H9 (cell line): ENCODE results near the gene ATXN7. TPM values are rescaled to one million over a fixed set of nuclear protein-coding genes. Genes with fewer than 3 reads are reported as not detected.

Experiments
- DNase-seq: peaks from one replicate; pipeline ENCODE4 v3.0.0-alpha.2; 2017
- H2AFZ ChIP-seq: one replicate; pipeline ENCODE4 v1.6.1; 2013; ENCODE audit warnings: mild to moderate bottlenecking, low read length, control low read depth, moderate library complexity
- H2AK5ac ChIP-seq: 2 replicates; pipeline ENCODE4 v1.6.1; 2013; ENCODE audit warnings: low read length, control low read depth, mixed read lengths; ENCODE audit not compliant: insufficient read length
- H2BK120ac ChIP-seq: one replicate; pipeline ENCODE4 v1.6.1; 2013; ENCODE audit warnings: low read depth, mild to moderate bottlenecking, low read length, control low read depth, inconsistent platforms; ENCODE audit not compliant: poor library complexity, severe bottlenecking
- H2BK12ac ChIP-seq: 2 replicates; pipeline ENCODE4 v1.6.1; 2013; ENCODE audit warnings: low read length, control low read depth, mixed read lengths, low read depth; ENCODE audit not compliant: insufficient read length
- H2BK15ac ChIP-seq: 2 replicates; pipeline ENCODE4 v1.6.1; 2013; ENCODE audit warnings: low read depth, low read length, control low read depth
- H2BK20ac ChIP-seq: one replicate; pipeline ENCODE4 v1.6.1; 2013; ENCODE audit warnings: low read depth, mild to moderate bottlenecking, low read length, control low read depth, inconsistent platforms; ENCODE audit not compliant: poor library complexity, severe bottlenecking
- H2BK5ac ChIP-seq: 2 replicates; pipeline ENCODE4 v1.6.1; 2013; ENCODE audit warnings: low read length, control low read depth, mixed read lengths; ENCODE audit not compliant: insufficient read length
- H3K14ac ChIP-seq: 2 replicates; pipeline ENCODE4 v1.6.1; 2013; ENCODE audit warnings: low read length, control low read depth; ENCODE audit not compliant: insufficient read depth
- H3K18ac ChIP-seq: 2 replicates; pipeline ENCODE4 v1.6.1; 2013; ENCODE audit warnings: low read depth, mild to moderate bottlenecking, mixed read lengths, low read length, control low read depth; ENCODE audit not compliant: insufficient read length
- H3K23ac ChIP-seq: 2 replicates; pipeline ENCODE4 v1.6.1; 2013; ENCODE audit warnings: low read length, control low read depth, mixed read lengths, low read depth; ENCODE audit not compliant: insufficient read length
- H3K23me2 ChIP-seq: 2 replicates; pipeline ENCODE4 v1.6.1; 2013; ENCODE audit warnings: low read depth, mild to moderate bottlenecking, mixed read lengths, low read length, control low read depth; ENCODE audit not compliant: insufficient read length, poor library complexity, severe bottlenecking
- H3K27ac ChIP-seq: 2 replicates; pipeline ENCODE4 v1.5.1; 2013; ENCODE audit warnings: low read length, control low read depth, mixed read lengths, low read depth; ENCODE audit not compliant: insufficient read length
- H3K27me3 ChIP-seq: 2 replicates; pipeline ENCODE4 v1.6.1; 2013; ENCODE audit warnings: low read length, control low read depth, inconsistent platforms; ENCODE audit not compliant: insufficient read depth
- H3K4ac ChIP-seq: 2 replicates; pipeline ENCODE4 v1.6.1; 2013; ENCODE audit warnings: low read depth, mild to moderate bottlenecking, control low read depth, inconsistent platforms, low read length, moderate library complexity
- H3K4me1 ChIP-seq: 2 replicates; pipeline ENCODE4 v1.6.1; 2013; ENCODE audit warnings: low read length, control low read depth, inconsistent platforms; ENCODE audit not compliant: insufficient read depth
- H3K4me2 ChIP-seq: 2 replicates; pipeline ENCODE4 v1.6.1; 2013; ENCODE audit warnings: low read length, control low read depth, mixed read lengths; ENCODE audit not compliant: insufficient read length, insufficient read depth
- H3K56ac ChIP-seq: 2 replicates; pipeline ENCODE4 v1.6.1; 2013; ENCODE audit warnings: low read depth, mild to moderate bottlenecking, mixed read lengths, low read length, control low read depth; ENCODE audit not compliant: insufficient read length
- H3K79me1 ChIP-seq: 2 replicates; pipeline ENCODE4 v1.6.1; 2013; ENCODE audit warnings: low read depth, mild to moderate bottlenecking, moderate library complexity, low read length, control low read depth, inconsistent platforms; ENCODE audit not compliant: insufficient read depth, poor library complexity, severe bottlenecking
- H3K79me2 ChIP-seq: 2 replicates; pipeline ENCODE4 v1.6.1; 2013; ENCODE audit warnings: low read length, control low read depth, inconsistent platforms; ENCODE audit not compliant: insufficient read depth
- H3K9ac ChIP-seq: 2 replicates; pipeline ENCODE4 v1.6.1; 2013; ENCODE audit warnings: low read length, control low read depth, mixed read lengths; ENCODE audit not compliant: insufficient read length; ENCODE audit errors: extremely low read depth
- H3K9me3 ChIP-seq: one replicate; pipeline ENCODE4 v1.6.1; 2013; ENCODE audit warnings: low read depth, low read length, inconsistent platforms; ENCODE audit not compliant: control insufficient read depth
- H3T11ph ChIP-seq: one replicate; pipeline ENCODE4 v1.6.1; 2013; ENCODE audit warnings: mild to moderate bottlenecking, low read length, control low read depth, inconsistent platforms
- H4K20me1 ChIP-seq: one replicate; pipeline ENCODE4 v1.6.1; 2013; ENCODE audit not compliant: control insufficient read depth, insufficient read length, insufficient read depth
- H4K5ac ChIP-seq: 2 replicates; pipeline ENCODE4 v1.6.1; 2013; ENCODE audit warnings: low read depth, mild to moderate bottlenecking, mixed read lengths, low read length, control low read depth; ENCODE audit not compliant: insufficient read length
- H4K8ac ChIP-seq: replicated peaks from 2 replicates; pipeline ENCODE4 v1.6.1; 2013; ENCODE audit warnings: low read length, control low read depth, mixed read lengths, low read depth; ENCODE audit not compliant: insufficient read length
- H4K91ac ChIP-seq: 2 replicates; pipeline ENCODE4 v1.6.1; 2013; ENCODE audit warnings: low read depth, mild to moderate bottlenecking, moderate library complexity, mixed read lengths, low read length, control low read depth; ENCODE audit not compliant: insufficient read length
- H3K27ac Mint-ChIP-seq, 3 experiments: 2 replicates in 2 of 3; 3 replicates in 1 of 3; pipeline ENCODE4 v1.8.0; 2020 to 2021; ENCODE audit warnings: mixed read lengths in 3 of 3, mild to moderate bottlenecking in 1 of 3, moderate library complexity in 1 of 3
- H3K27me3 Mint-ChIP-seq: 2 replicates; pipeline ENCODE4 v1.8.0; 2021; ENCODE audit warnings: low read depth, mild to moderate bottlenecking, moderate library complexity, mixed read lengths
- H3K36me3 Mint-ChIP-seq, 3 experiments: 2 replicates in 2 of 3; 3 replicates in 1 of 3; pipeline ENCODE4 v1.8.0; 2020 to 2021; ENCODE audit warnings: low read depth in 3 of 3, mixed read lengths in 3 of 3; ENCODE audit not compliant: insufficient read depth in 1 of 3
- H3K4me1 Mint-ChIP-seq, 2 experiments: 2 replicates each; pipeline ENCODE4 v1.8.0; 2020; ENCODE audit warnings: mixed read lengths in 2 of 2
- H3K4me3 Mint-ChIP-seq, 2 experiments: 2 replicates in 1 of 2; 3 replicates in 1 of 2; pipeline ENCODE4 v1.8.0; 2020 to 2021; ENCODE audit warnings: mild to moderate bottlenecking in 2 of 2, mixed read lengths in 2 of 2, moderate library complexity in 1 of 2
- H3K9me3 Mint-ChIP-seq, 2 experiments: 2 replicates in 1 of 2; 3 replicates in 1 of 2; pipeline ENCODE4 v1.8.0; 2020; ENCODE audit warnings: mild to moderate bottlenecking in 2 of 2, mixed read lengths in 2 of 2, moderate library complexity in 1 of 2
- WGBS: extraction: QIAGEN DNeasy Blood & Tissue Kit; methylation state at CpG from one replicate; pipeline ENCODE4 v1.1.7; 2013; ENCODE audit warnings: missing lambda C conversion rate, low lambda C conversion rate, mixed read lengths; ENCODE audit not compliant: insufficient read length; ENCODE audit errors: extremely low coverage; 5-methylcytosine and 5-hydroxymethylcytosine counted together
- total RNA-seq: library from RNA; stranded (reverse); gene quantifications from 2 replicates; pipeline ENCODE4 v1.2.1, GENCODE V29; 2021
- TF ChIP-seq, protein P1 (sequence below): fragments of 200-600 bp; sonication (generic); conservative IDR thresholded peaks from 3 replicates; pipeline ENCODE4 v1.8.0; 2021; ENCODE audit warnings: antibody characterized with exemption, mild to moderate bottlenecking

ATXN7 gene
- total RNA-seq, 1 experiment from 2014 or later: 21.5 TPM

DNA sequence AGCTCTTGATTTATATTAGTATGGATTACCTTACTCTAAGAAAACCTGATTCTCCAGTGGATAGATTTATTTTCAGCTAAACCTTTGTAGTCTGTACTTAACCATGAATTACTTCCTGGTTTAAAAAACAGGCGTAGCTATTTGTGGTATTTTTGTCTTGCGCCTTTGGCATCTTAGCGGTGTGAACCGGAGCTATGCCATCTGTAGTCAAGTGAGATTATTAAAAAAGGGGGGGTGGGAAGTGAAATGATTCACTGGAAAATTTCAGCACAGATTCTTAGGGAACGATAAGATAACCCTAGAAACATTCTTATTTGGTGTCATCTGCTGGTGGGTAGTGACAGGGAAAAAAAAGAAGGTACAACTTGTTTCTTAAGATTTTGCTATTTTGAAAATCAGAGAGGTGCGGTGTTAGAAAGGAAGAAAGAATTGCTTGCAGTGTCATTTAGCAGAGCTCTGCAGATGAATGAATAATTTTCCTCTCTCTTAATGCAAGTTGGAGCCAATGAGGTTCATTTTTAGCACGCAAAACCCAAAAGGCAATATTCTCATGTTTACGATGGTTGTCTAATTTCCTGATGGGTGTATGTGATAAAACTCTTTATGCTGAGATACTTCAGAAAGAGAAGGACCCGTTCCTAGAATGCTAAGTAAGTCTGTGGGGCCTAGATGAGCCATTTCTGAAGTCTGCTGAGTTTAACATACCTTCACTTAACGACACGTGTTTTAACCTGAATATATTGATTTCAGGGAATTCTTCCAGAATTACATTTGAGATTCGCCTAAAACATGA lies 115.6 kb downstream of the ATXN7 start:
- H4K20me1 ChIP-seq: no peaks in the 10 kb centered on the region
- DNase-seq: no peak

More for the DNA sequence above, 115.6 kb downstream of the ATXN7 start:
- TF ChIP-seq, protein P1, sequence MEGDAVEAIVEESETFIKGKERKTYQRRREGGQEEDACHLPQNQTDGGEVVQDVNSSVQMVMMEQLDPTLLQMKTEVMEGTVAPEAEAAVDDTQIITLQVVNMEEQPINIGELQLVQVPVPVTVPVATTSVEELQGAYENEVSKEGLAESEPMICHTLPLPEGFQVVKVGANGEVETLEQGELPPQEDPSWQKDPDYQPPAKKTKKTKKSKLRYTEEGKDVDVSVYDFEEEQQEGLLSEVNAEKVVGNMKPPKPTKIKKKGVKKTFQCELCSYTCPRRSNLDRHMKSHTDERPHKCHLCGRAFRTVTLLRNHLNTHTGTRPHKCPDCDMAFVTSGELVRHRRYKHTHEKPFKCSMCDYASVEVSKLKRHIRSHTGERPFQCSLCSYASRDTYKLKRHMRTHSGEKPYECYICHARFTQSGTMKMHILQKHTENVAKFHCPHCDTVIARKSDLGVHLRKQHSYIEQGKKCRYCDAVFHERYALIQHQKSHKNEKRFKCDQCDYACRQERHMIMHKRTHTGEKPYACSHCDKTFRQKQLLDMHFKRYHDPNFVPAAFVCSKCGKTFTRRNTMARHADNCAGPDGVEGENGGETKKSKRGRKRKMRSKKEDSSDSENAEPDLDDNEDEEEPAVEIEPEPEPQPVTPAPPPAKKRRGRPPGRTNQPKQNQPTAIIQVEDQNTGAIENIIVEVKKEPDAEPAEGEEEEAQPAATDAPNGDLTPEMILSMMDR: no peak
- no peak overlapping the region for H2AFZ ChIP-seq
- H3K18ac ChIP-seq: no peak overlapping the region
- no peak overlapping the region for H3K9ac ChIP-seq
- no peak overlapping the region for H4K91ac ChIP-seq
- no peak overlapping the region for H4K5ac ChIP-seq
- no peaks in the 10 kb centered on the region for H3K23me2 ChIP-seq
- no peak overlapping the region for H3K14ac ChIP-seq
- H2BK120ac ChIP-seq: no peak overlapping the region
- H2BK20ac ChIP-seq: no peak overlapping the region
- Mint-ChIP-seq H3K4me1 (peaks cover 0 to 4% of the 10 kb centered on the region in 2 experiments; a peak in 1 of 4 replicates), H3K27ac (peak overlapping the region in 1 of 3 experiments; percentile 71; a peak in 1 of 7 replicates), H3K4me3 (no peak overlapping the region), H3K9me3 (no peaks in the 10 kb centered on the region), H3K27me3 (no peaks in the 10 kb centered on the region), H3K36me3 (peaks cover 1 to 14% (median 12%) of the 10 kb centered on the region in 3 experiments; a peak in 6 of 7 replicates)
- no peaks in the 10 kb centered on the region for H3K27me3 ChIP-seq
- H3K27ac ChIP-seq: no peak overlapping the region
- H2BK5ac ChIP-seq: no peak overlapping the region
- H2BK15ac ChIP-seq: no peak overlapping the region
- no peaks in the 10 kb centered on the region for H3K4me1 ChIP-seq
- H3K23ac ChIP-seq: no peak overlapping the region
- no peak overlapping the region for H2BK12ac ChIP-seq
- WGBS: no CpG with 5 or more reads among the region's 12 CpGs
- no peak overlapping the region for H3K4me2 ChIP-seq
- H4K8ac ChIP-seq: no peak overlapping the region
- H3K9me3 ChIP-seq: no peaks in the 10 kb centered on the region
- no peak overlapping the region for H3K4ac ChIP-seq
- no peaks in the 10 kb centered on the region for H3K79me2 ChIP-seq
- peaks cover 2% of the 10 kb centered on the region for H3K79me1 ChIP-seq
- no peak overlapping the region for H2AK5ac ChIP-seq
- H3K56ac ChIP-seq: no peak overlapping the region
- no peak overlapping the region for H3T11ph ChIP-seq
